B cell (primary cell): Measurements from ENCODE around the gene SIPA1L2. TPM values are rescaled to one million over a fixed set of nuclear protein-coding genes. Genes with fewer than 3 reads are reported as not detected.

Experiments
- ATAC-seq: fragments of 200-7000 bp; cut with Tn5 transposase; one replicate; pipeline ENCODE4 v1.10.0; 2021; ENCODE audit warnings: low read depth, mild to moderate bottlenecking, moderate number of reproducible peaks, moderate library complexity
- CTCF ChIA-PET: fragments of 350-600 bp; sonication (Branson Sonifier 250); formaldehyde crosslinking; loops from one replicate; lab custom pipeline; 2021; ENCODE audit warnings: antibody characterized with exemption, inconsistent platforms; lab: Charles Lee
- POLR2A ChIA-PET: fragments of 350-600 bp; sonication (Branson Sonifier 250); formaldehyde crosslinking; loops from one replicate; lab custom pipeline; 2021; ENCODE audit warnings: antibody characterized with exemption; lab: Charles Lee
- DNase-seq: peaks from one replicate; pipeline ENCODE4 v3.0.0; 2013
- H2AFZ ChIP-seq: 2 replicates; pipeline ENCODE4 v1.6.1; 2012; ENCODE audit warnings: mild to moderate bottlenecking, low read depth, low read length; ENCODE audit not compliant: insufficient read depth, poor library complexity, severe bottlenecking
- H3K27ac ChIP-seq, 2 donors: 1 replicate in 1 of 2; 2 replicates in 1 of 2; pipeline ENCODE4 v1.5.1; 2012 to 2013; ENCODE audit warnings: low read length in 2 of 2, mild to moderate bottlenecking in 2 of 2, moderate library complexity in 1 of 2
- H3K27me3 ChIP-seq, 4 experiments: fragments of 200-600 bp in 1 of 4; sonication (generic) in 1 of 4; replicated peaks in 1 of 4; 1 replicate in 2 of 4; 2 replicates in 2 of 4; pipeline versions ENCODE4 v1.6.1 to v1.7.0; 2013 to 2016; ENCODE audit warnings: low read length in 3 of 4, mild to moderate bottlenecking in 2 of 4, mixed read lengths in 1 of 4, moderate library complexity in 1 of 4; ENCODE audit not compliant: insufficient read depth in 4 of 4, control insufficient read depth in 3 of 4; ENCODE audit errors: control extremely low read depth in 1 of 4
- H3K36me3 ChIP-seq, 2 experiments: replicated peaks in 1 of 2; 1 replicate in 1 of 2; 2 replicates in 1 of 2; pipeline versions ENCODE4 v1.6.1 to v1.7.1; 2013; ENCODE audit warnings: low read length in 1 of 2; ENCODE audit not compliant: insufficient read depth in 2 of 2, control insufficient read depth in 1 of 2; ENCODE audit errors: control extremely low read depth in 1 of 2, extremely low read depth in 1 of 2
- H3K4me1 ChIP-seq, 2 donors: fragments of 200-600 bp in 1 of 2; sonication (generic) in 1 of 2; 1 replicate in 1 of 2; 2 replicates in 1 of 2; pipeline versions ENCODE4 v1.5.1 to v1.6.1; 2013 to 2017; ENCODE audit warnings: low read length in 2 of 2; ENCODE audit not compliant: control insufficient read depth in 2 of 2, insufficient read depth in 2 of 2
- H3K4me2 ChIP-seq: replicated peaks from 2 replicates; pipeline ENCODE3; 2012; ENCODE audit warnings: mild to moderate bottlenecking, low read depth, low read length; ENCODE audit not compliant: poor library complexity, severe bottlenecking
- H3K4me3 ChIP-seq, 5 experiments: fragments of 200-600 bp in 1 of 5; sonication (generic) in 1 of 5; 1 replicate in 3 of 5; 2 replicates in 2 of 5; pipeline versions ENCODE4 v1.5.1 to v1.7.0; 2011 to 2016; ENCODE audit warnings: low read length in 4 of 5, mild to moderate bottlenecking in 4 of 5, low read depth in 2 of 5, control low read depth in 1 of 5, moderate library complexity in 1 of 5; ENCODE audit not compliant: insufficient read depth in 1 of 5; ENCODE audit errors: control extremely low read depth in 1 of 5, extremely low read depth in 1 of 5
- H3K79me2 ChIP-seq: fragments of 200-600 bp; sonication (generic); one replicate; pipeline ENCODE4 v1.6.0; 2016; ENCODE audit warnings: low read length; ENCODE audit not compliant: control insufficient read depth, insufficient read depth
- H3K9ac ChIP-seq: fragments of 200-600 bp; sonication (generic); 2 replicates; pipeline ENCODE4 v1.6.1; 2017; ENCODE audit warnings: mild to moderate bottlenecking, low read length, moderate library complexity
- H3K9me3 ChIP-seq, 3 donors: one replicate each; pipeline versions ENCODE4 v1.6.1 to v1.7.1; 2013; ENCODE audit warnings: low read length in 2 of 3; ENCODE audit not compliant: control insufficient read depth in 2 of 3, insufficient read depth in 1 of 3; ENCODE audit errors: control extremely low read depth in 1 of 3
- H4K20me1 ChIP-seq: 2 replicates; pipeline ENCODE4 v1.6.0; 2012; ENCODE audit warnings: mild to moderate bottlenecking, low read length; ENCODE audit not compliant: insufficient read depth, control insufficient read depth, poor library complexity, severe bottlenecking
- H3K27ac Mint-ChIP-seq: one replicate; pipeline ENCODE4 v1.8.0; 2021; ENCODE audit warnings: mixed read lengths
- H3K27me3 Mint-ChIP-seq: one replicate; pipeline ENCODE4 v1.8.0; 2021; ENCODE audit warnings: mixed read lengths
- H3K4me1 Mint-ChIP-seq: one replicate; pipeline ENCODE4 v1.8.0; 2021; ENCODE audit warnings: mixed read lengths
- H3K4me3 Mint-ChIP-seq: one replicate; pipeline ENCODE4 v1.8.0; 2021; ENCODE audit warnings: mixed read lengths
- H3K9me3 Mint-ChIP-seq: one replicate; pipeline ENCODE4 v1.8.0; 2022; ENCODE audit warnings: mixed read lengths; ENCODE audit not compliant: insufficient read depth
- CTCF ChIP-seq: fragments of 200-600 bp; IDR thresholded peaks from one replicate; pipeline ENCODE4 v1.8.0; 2022; ENCODE audit warnings: antibody characterized with exemption, mild to moderate bottlenecking
- EZH2 ChIP-seq: IDR thresholded peaks from 2 replicates; pipeline ENCODE4 v1.6.1; 2012; ENCODE audit warnings: borderline replicate concordance, low read depth, mild to moderate bottlenecking, moderate library complexity, low read length; ENCODE audit not compliant: insufficient read depth, poor library complexity, severe bottlenecking
- WGBS: methylation state at CpG from one replicate; pipeline ENCODE4 v1.1.5; 2013; ENCODE audit warnings: missing lambda C conversion rate; ENCODE audit not compliant: insufficient coverage; 5-methylcytosine and 5-hydroxymethylcytosine counted together
- intact Hi-C: fragments of 100-400 bp; cut with micrococcal nuclease; formaldehyde crosslinking; loops from one replicate; pipeline ENCODE4 v1.10.0; 2022
- polyA plus RNA-seq: library from polyadenylated mRNA; depleted of rRNA; stranded (reverse); fragments of >200 nt; gene quantifications from 2 replicates; pipeline ENCODE4 v1.2.3, GENCODE V29; 2012
- total RNA-seq, 2 donors: library from RNA; stranded (reverse); fragments of 120-200 nt in 1 of 2; gene quantifications; 1 replicate in 1 of 2; 2 replicates in 1 of 2; pipeline versions ENCODE4 v1.2.3 to v1.2.4, GENCODE V29; 2013 to 2022

The SIPA1L2 gene
- total and polyA plus RNA-seq, 2 donors (not counting 1 experiment from before 2014, with no cell fraction given): 0.07 TPM

DNA sequence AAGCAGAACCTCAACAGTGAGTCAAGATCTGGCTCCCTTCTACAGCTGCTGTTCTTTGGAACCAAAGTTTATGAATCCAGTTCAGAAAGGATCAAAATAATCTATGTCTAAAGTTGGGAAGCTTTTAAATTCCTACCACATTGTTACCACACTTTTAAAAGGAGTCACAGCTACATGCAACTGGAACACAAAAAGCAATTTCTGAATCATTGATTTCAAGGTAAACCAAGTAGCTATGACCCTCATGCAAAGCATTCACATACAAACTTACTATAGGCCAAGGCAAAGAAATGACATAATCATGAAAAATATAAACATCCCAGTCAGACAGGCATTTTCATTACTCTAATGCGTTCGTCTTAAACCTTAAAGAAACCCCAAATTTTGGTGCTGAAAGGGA lies 3.5 kb downstream of the SIPA1L2 start:
- H3K4me1 ChIP-seq: peaks cover 14 to 16% of the 10 kb centered on the region in 2 donors
- H3K4me3 ChIP-seq: no peak overlapping the region
- no peaks in the 10 kb centered on the region for H3K36me3 ChIP-seq
- no peak overlapping the region for H3K9ac ChIP-seq
- Mint-ChIP-seq H3K9me3 (no peaks in the 10 kb centered on the region), H3K4me1 (peaks cover 14% of the 10 kb centered on the region), H3K27ac (no peak overlapping the region), H3K27me3 (peaks cover 47% of the 10 kb centered on the region), H3K4me3 (no peak overlapping the region)
- no peaks in the 10 kb centered on the region for H4K20me1 ChIP-seq
- peaks cover 0 to 17% (median 15%) of the 10 kb centered on the region in 4 experiments for H3K27me3 ChIP-seq
- H3K9me3 ChIP-seq: no peaks in the 10 kb centered on the region
- CTCF ChIA-PET: interaction anchor here (1.8 kb wide), 1 partner anchor 11 kb away, joined by 6 read pairs; no protein-coding TSS in a partner anchor
- H3K4me2 ChIP-seq: no peak overlapping the region
- no peak for DNase-seq
- ATAC-seq: no peak
- no CpG with 5 or more reads among the region's 2 CpGs for WGBS
- H2AFZ ChIP-seq: no peak overlapping the region
- TF ChIP-seq EZH2: no peak
- no peak for TF ChIP-seq CTCF
- H3K27ac ChIP-seq: no peak overlapping the region
- POLR2A ChIA-PET: no interaction called here
- H3K79me2 ChIP-seq: no peaks in the 10 kb centered on the region
- intact Hi-C loops: no loop called here

GRCh38 chr1:232625319-232625868 lies 4.5 kb downstream of the SIPA1L2 start:
- Histone ChIP-seq H3K79me2 (no peaks in the 10 kb centered on the region), H3K36me3 (no peaks in the 10 kb centered on the region), H3K27me3 (peaks cover 0 to 14% (median 9%) of the 10 kb centered on the region in 4 experiments), H3K9ac (no peak overlapping the region), H2AFZ (no peak overlapping the region), H3K9me3 (no peaks in the 10 kb centered on the region), H3K27ac (no peak overlapping the region), H4K20me1 (no peaks in the 10 kb centered on the region), H3K4me1 (peaks cover 6 to 9% of the 10 kb centered on the region in 2 donors), H3K4me3 (no peak overlapping the region), H3K4me2 (no peak overlapping the region)
- intact Hi-C loops: no loop called here
- DNase-seq: no peak
- Mint-ChIP-seq H3K27ac (no peak overlapping the region), H3K4me1 (peaks cover 9% of the 10 kb centered on the region), H3K4me3 (no peak overlapping the region), H3K27me3 (peaks cover 43% of the 10 kb centered on the region), H3K9me3 (no peaks in the 10 kb centered on the region)
- no peak for ATAC-seq
- ChIA-PET CTCF (interaction anchor here (0.8 kb wide), 1 partner anchor 9 kb away, joined by 3 read pairs; no protein-coding TSS in a partner anchor), POLR2A (no interaction called here)
- TF ChIP-seq CTCF (no peak), EZH2 (no peak)
- 95% methylated on average over 9 of the region's 11 CpGs for WGBS
